Ovary (tissue), 9 donors: ENCODE results near the gene KIF2C. TPM values are rescaled to one million over a fixed set of nuclear protein-coding genes. Genes with fewer than 3 reads are reported as not detected.
A peak's percentile ranks its signal among the peaks of the same experiment; 100 is the strongest.

Experiments
- DNase-seq, 5 donors: peaks; one replicate each; pipeline ENCODE4 v3.0.0-alpha.2; 2019 to 2020
- H3K27ac ChIP-seq, 2 donors: fragments of 200-600 bp; one replicate each; pipeline versions ENCODE4 v1.5.1 to v1.8.0; 2019 to 2022
- H3K27me3 ChIP-seq: fragments of 200-600 bp; one replicate; pipeline ENCODE4 v1.8.0; 2022
- H3K36me3 ChIP-seq: fragments of 200-600 bp; sonication (generic); one replicate; pipeline ENCODE4 v1.5.1; 2019
- H3K4me1 ChIP-seq: one replicate; pipeline ENCODE4 v1.8.1; 2013; ENCODE audit warnings: mild to moderate bottlenecking, moderate library complexity; ENCODE audit not compliant: insufficient read depth
- H3K4me3 ChIP-seq: fragments of 200-600 bp; sonication (generic); one replicate; pipeline ENCODE4 v1.5.1; 2017
- H3K9me3 ChIP-seq, 2 donors: fragments of 200-600 bp in 1 of 2; sonication (generic) in 1 of 2; one replicate each; pipeline versions ENCODE4 v1.5.1 to v1.8.1; 2013 to 2019; ENCODE audit warnings: mild to moderate bottlenecking in 1 of 2, moderate library complexity in 1 of 2
- CTCF ChIP-seq, 3 donors: fragments of 450-650 bp in 2 of 3; fragments of 200-600 bp in 1 of 3; IDR thresholded peaks; one replicate each; pipeline versions ENCODE4 v1.5.1 to v1.8.0; 2016 to 2022; ENCODE audit warnings: antibody characterized with exemption in 3 of 3, mild to moderate bottlenecking in 1 of 3
- EP300 ChIP-seq: sonication (generic); formaldehyde crosslinking; IDR thresholded peaks from one replicate; pipeline ENCODE4 v1.6.1; 2017; ENCODE audit warnings: antibody characterized with exemption
- POLR2A ChIP-seq: fragments of 450-650 bp; IDR thresholded peaks from one replicate; pipeline ENCODE4 v1.6.1; 2017; ENCODE audit warnings: antibody characterized with exemption, mild to moderate bottlenecking, moderate library complexity
- WGBS, 3 donors: extraction: QIAGEN DNeasy Blood & Tissue Kit in 1 of 3; methylation state at CpG; one replicate each; pipeline versions ENCODE4 v1.1.5 to v1.1.7; 2013 to 2017; 5-methylcytosine and 5-hydroxymethylcytosine counted together
- intact Hi-C, 4 donors: fragments of 100-400 bp; cut with DNase I; formaldehyde crosslinking; loops; one replicate each; pipeline versions ENCODE4 v1.11.0 to v1.15.1; 2022 to 2023
- polyA plus RNA-seq, 2 donors: library from polyadenylated mRNA; stranded (reverse); fragments of 200-250 nt in 1 of 2; fragments of 350-450 nt in 1 of 2; fragmentation: Illumina TruSeq in 1 of 2; extraction: RNeasy Lipid Tissue Mini Kit (QIAGEN cat#74804) in 1 of 2; gene quantifications; one replicate each; pipeline ENCODE4 v1.2.3, GENCODE V29; 2013 to 2014
- total RNA-seq, 7 donors: library from RNA; depleted of rRNA in 2 of 7; stranded (reverse); fragments of >200 nt in 2 of 7; fragmentation: NEBNext Ultra II Directional in 3 of 7; extraction: Animal tissue kit (Norgen Biotek cat#: 25700) in 3 of 7; gene quantifications; one replicate each; pipeline versions ENCODE4 v1.1.0 to v1.2.4, GENCODE V29; 2016 to 2023
- donor health status: DM: no; HTN: no; CAD: no; lungs with moderate emphysema.
- donor health status: DM: no; HTN: no; CAD: no.
- donor health status: Bipolar disorder and iron deficiency.
- donor health status: DM: yes; HTN: yes; CAD: no.
- donor health status: DM: no; HTN: no; CAD: no.
- donor health status: DM: yes; HTN: yes; CAD: no.

KIF2C gene
- total and polyA plus RNA-seq, 9 donors = 0.23 to 1.5 (median 0.90) TPM

GRCh38 chr1:44784094-44785028 lies 44.7 kb downstream of the KIF2C start:
- Histone ChIP-seq H3K9me3 (no peaks in the 10 kb centered on the region), H3K4me3 (peak overlapping the region; percentile 54), H3K27ac (peak overlapping the region; percentile 36 to 55), H3K27me3 (no peaks in the 10 kb centered on the region), H3K36me3 (no peaks in the 10 kb centered on the region), H3K4me1 (peaks cover 5% of the 10 kb centered on the region)
- intact Hi-C loops = loop anchor here in 3 of 4 donors (5.0 to 10.0 kb wide), 5 partner anchors 38 to 518 kb away; partner anchors contain the start of genes HECTD3 (in 1 of the 3), KIF2C (in 1 of the 3), RNU5D-1 (in 1 of the 3) and UROD (in 1 of the 3)
- TF ChIP-seq CTCF (IDR thresholded peaks at IDR 0.05) = no peak
- no peak for TF ChIP-seq POLR2A
- TF ChIP-seq EP300 = no peak
- WGBS, 3 donors = 5 to 8% (median 7%) methylated on average over 43 to 71 of the region's 71 CpGs
- peak in 4 of 5 donors; percentile 47 to 71 (median 59) for DNase-seq

- DNase-seq = peak in 2 of 5 donors; percentile 47 to 54
- TF ChIP-seq EP300 = no peak
- no peak for TF ChIP-seq POLR2A
- no peak for TF ChIP-seq CTCF (IDR thresholded peaks at IDR 0.05)
- peaks cover 5% of the 10 kb centered on the region for H3K4me1 ChIP-seq
- no peaks in the 10 kb centered on the region for H3K27me3 ChIP-seq
- intact Hi-C loops = loop anchor here in 3 of 4 donors (5.0 to 10.0 kb wide), 5 partner anchors 37 to 517 kb away; partner anchors contain the start of genes HECTD3 (in 1 of the 3), KIF2C (in 1 of the 3), RNU5D-1 (in 1 of the 3) and UROD (in 1 of the 3)
- H3K36me3 ChIP-seq = no peaks in the 10 kb centered on the region
- H3K27ac ChIP-seq = no peak overlapping the region
- 73 to 87% (median 76%) methylated on average over 5 to 6 of the region's 6 CpGs for WGBS, 3 donors
- no peaks in the 10 kb centered on the region for H3K9me3 ChIP-seq
- H3K4me3 ChIP-seq = no peak overlapping the region
These were observed 45.4 kb downstream of the KIF2C start for GRCh38 chr1:44785029-44785380.

- Histone ChIP-seq H3K9me3 (no peaks in the 10 kb centered on the region), H3K27ac (peak overlapping the region; percentile 66 to 80), H3K4me3 (peak overlapping the region; percentile 38), H3K36me3 (no peaks in the 10 kb centered on the region), H3K4me1 (peaks cover 5% of the 10 kb centered on the region), H3K27me3 (no peaks in the 10 kb centered on the region)
- DNase-seq = no peak
- intact Hi-C loops = loop anchor here in 3 of 4 donors (5.0 to 10.0 kb wide), 5 partner anchors 37 to 517 kb away; partner anchors contain the start of genes HECTD3 (in 1 of the 3), KIF2C (in 1 of the 3), RNU5D-1 (in 1 of the 3) and UROD (in 1 of the 3)
- TF ChIP-seq POLR2A (no peak), CTCF (IDR thresholded peaks at IDR 0.05) (no peak), EP300 (no peak)
- 35 to 41% (median 38%) methylated on average over 11 of the region's 11 CpGs for WGBS, 3 donors
These were observed 46.0 kb downstream of the KIF2C start for GRCh38 chr1:44785501-44786137.
